Measurements from ENCODE around the gene ZNF234. TPM values are rescaled to one million over a fixed set of nuclear protein-coding genes. Genes with fewer than 3 reads are reported as not detected.

The ZNF234 gene
- total RNA-seq (1 to 10 TPM; 9.4 to 9.5 TPM), polyA plus RNA-seq (5.2 TPM)

- ChIA-PET POLR2A (interaction anchor here (0.6 kb wide), 1 partner anchor 9 kb away, joined by 3 read pairs; no protein-coding TSS in a partner anchor), CTCF (no interaction called here)
- H3K4me3 ChIP-seq (ENCODE audit: low read length) = peak within 1 kb of the TSS; percentile 74
- DNase-seq = peak; percentile 46 to 77 (median 65)
- H3K36me3 ChIP-seq (ENCODE audit: insufficient read depth, low read length) = peaks cover 11% of the 10 kb centered on the region
- no peaks in the 10 kb centered on the region for H3K9me3 ChIP-seq (ENCODE audit: low read length)
- H3K4me1 ChIP-seq (ENCODE audit: insufficient read depth, low read length) = peaks cover 16% of the 10 kb centered on the region
- Mint-ChIP-seq H3K9me3 (peaks cover 0 to 9% (median 2%) of the 10 kb centered on the region in 5 donors), H3K27me3 (peaks cover 0 to 2% of the 10 kb centered on the region in 2 donors), H3K27ac (peak within 1 kb of the TSS; percentile 40 to 99 (median 86)), H3K4me3 (peak within 1 kb of the TSS; percentile 94 to 97 (median 95)), H3K4me1 (peaks cover 21 to 36% (median 30%) of the 10 kb centered on the region in 3 donors), H3K36me3 (peaks cover 23 to 44% (median 37%) of the 10 kb centered on the region in 3 donors)
- H3K27ac ChIP-seq (ENCODE audit: low read depth, low read length) = peak within 1 kb of the TSS; percentile 5
- no peaks in the 10 kb centered on the region for H3K27me3 ChIP-seq (ENCODE audit: insufficient read depth, low read length, poor library complexity, severe bottlenecking)
Observed at GRCh38 chr19:44141191-44142058, at the start of gene ZNF234. ZNF234 (plus strand) TSS chr19:44141554; CDS start chr19:44144633, 3,079 bp downstream.

GRCh38 chr19:44092108-44092507 is 49.2 kb upstream of the ZNF234 start:
- peak overlapping the region in 1 of 8 donors; percentile 42 for H3K27ac Mint-ChIP-seq
- peaks cover under 1% of the 10 kb centered on the region for H3K36me3 ChIP-seq (ENCODE audit: insufficient read depth, low read length)
- no peak overlapping the region for H3K27ac ChIP-seq (ENCODE audit: low read depth, low read length)
- no peak overlapping the region for H3K4me3 Mint-ChIP-seq
- H3K27me3 Mint-ChIP-seq = no peaks in the 10 kb centered on the region
- no peaks in the 10 kb centered on the region for H3K27me3 ChIP-seq (ENCODE audit: insufficient read depth, low read length, poor library complexity, severe bottlenecking)
- peaks cover 5 to 25% (median 7%) of the 10 kb centered on the region in 3 donors for H3K36me3 Mint-ChIP-seq
- H3K4me1 ChIP-seq (ENCODE audit: insufficient read depth, low read length) = peaks cover 19% of the 10 kb centered on the region
- H3K4me1 Mint-ChIP-seq = peaks cover 14 to 26% (median 21%) of the 10 kb centered on the region in 3 donors
- H3K9me3 Mint-ChIP-seq = no peaks in the 10 kb centered on the region
- CTCF ChIA-PET = no interaction called here
- DNase-seq = no peak
- POLR2A ChIA-PET = no interaction called here
- no peak overlapping the region for H3K4me3 ChIP-seq (ENCODE audit: low read length)
- no peaks in the 10 kb centered on the region for H3K9me3 ChIP-seq (ENCODE audit: low read length)

GRCh38 chr19:44093931-44094765 is 47.2 kb upstream of the ZNF234 start, which contains the start of gene ZNF224:
ZNF224 (plus strand) TSS chr19:44094361; CDS start chr19:44097874, 3,513 bp downstream.
- H3K36me3 ChIP-seq (ENCODE audit: insufficient read depth, low read length) = peaks cover 12% of the 10 kb centered on the region
- Mint-ChIP-seq H3K9me3 (no peaks in the 10 kb centered on the region), H3K27me3 (no peaks in the 10 kb centered on the region), H3K27ac (peak within 1 kb of the TSS; percentile 24 to 99 (median 92)), H3K4me1 (peaks cover 22 to 40% (median 36%) of the 10 kb centered on the region in 3 donors), H3K4me3 (peak within 1 kb of the TSS; percentile 83 to 99 (median 98)), H3K36me3 (peaks cover 10 to 39% (median 15%) of the 10 kb centered on the region in 3 donors)
- ChIA-PET CTCF (interaction anchor here (1.4 to 2.1 kb wide), 5 partner anchors 11 to 211 kb away, joined by 4 to 7 read pairs (median 5); partner anchors contain the start of genes ZNF235 and ZNF45), POLR2A (interaction anchor here (0.6 kb wide), 2 partner anchors 24 to 118 kb away, joined by 3 read pairs; partner anchors contain the start of gene ZNF227)
- H3K27ac ChIP-seq (ENCODE audit: low read depth, low read length) = peak within 1 kb of the TSS; percentile 87
- DNase-seq = peak; percentile 71 to 86 (median 75)
- peaks cover 19% of the 10 kb centered on the region for H3K4me1 ChIP-seq (ENCODE audit: insufficient read depth, low read length)
- peak within 1 kb of the TSS; percentile 82 for H3K4me3 ChIP-seq (ENCODE audit: low read length)
- H3K27me3 ChIP-seq (ENCODE audit: insufficient read depth, low read length, poor library complexity, severe bottlenecking) = no peaks in the 10 kb centered on the region
- no peaks in the 10 kb centered on the region for H3K9me3 ChIP-seq (ENCODE audit: low read length)

GRCh38 chr19:44107751-44108150 is 33.6 kb upstream of the ZNF234 start:
- peaks cover 9% of the 10 kb centered on the region for H3K4me1 ChIP-seq (ENCODE audit: insufficient read depth, low read length)
- peaks cover 31% of the 10 kb centered on the region for H3K36me3 ChIP-seq (ENCODE audit: insufficient read depth, low read length)
- no peaks in the 10 kb centered on the region for H3K27me3 ChIP-seq (ENCODE audit: insufficient read depth, low read length, poor library complexity, severe bottlenecking)
- H3K9me3 Mint-ChIP-seq = peaks cover 40 to 80% (median 70%) of the 10 kb centered on the region in 5 donors
- no peaks in the 10 kb centered on the region for H3K27me3 Mint-ChIP-seq
- DNase-seq = no peak
- H3K9me3 ChIP-seq (ENCODE audit: low read length) = peaks cover 44% of the 10 kb centered on the region
- ChIA-PET POLR2A (no interaction called here), CTCF (no interaction called here)
- no peak overlapping the region for H3K27ac Mint-ChIP-seq
- no peak overlapping the region for H3K4me3 ChIP-seq (ENCODE audit: low read length)
- H3K27ac ChIP-seq (ENCODE audit: low read depth, low read length) = no peak overlapping the region
- no peak overlapping the region for H3K4me3 Mint-ChIP-seq
- peaks cover 31 to 64% (median 54%) of the 10 kb centered on the region in 3 donors for H3K36me3 Mint-ChIP-seq
- H3K4me1 Mint-ChIP-seq = peaks cover 11 to 12% (median 11%) of the 10 kb centered on the region in 3 donors

GRCh38 chr19:44109458-44109857 is 31.9 kb upstream of the ZNF234 start:
- peak overlapping the region in 1 of 7 donors; percentile 36 for H3K4me3 Mint-ChIP-seq
- peaks cover 39 to 68% (median 62%) of the 10 kb centered on the region in 5 donors for H3K9me3 Mint-ChIP-seq
- no peak overlapping the region for H3K27ac Mint-ChIP-seq
- Histone ChIP-seq H3K4me1 (ENCODE audit: insufficient read depth, low read length) (peaks cover 9% of the 10 kb centered on the region), H3K27me3 (ENCODE audit: insufficient read depth, low read length, poor library complexity, severe bottlenecking) (no peaks in the 10 kb centered on the region), H3K27ac (ENCODE audit: low read depth, low read length) (no peak overlapping the region), H3K9me3 (ENCODE audit: low read length) (peaks cover 44% of the 10 kb centered on the region), H3K4me3 (ENCODE audit: low read length) (peak overlapping the region; percentile 9), H3K36me3 (ENCODE audit: insufficient read depth, low read length) (peaks cover 15% of the 10 kb centered on the region)
- H3K4me1 Mint-ChIP-seq = peaks cover 22 to 25% (median 24%) of the 10 kb centered on the region in 3 donors
- H3K36me3 Mint-ChIP-seq = peaks cover 20 to 49% (median 47%) of the 10 kb centered on the region in 3 donors
- H3K27me3 Mint-ChIP-seq = no peaks in the 10 kb centered on the region
- no peak for DNase-seq
- ChIA-PET POLR2A (no interaction called here), CTCF (no interaction called here)

GRCh38 chr19:44111910-44112463 is 29.4 kb upstream of the ZNF234 start:
- H3K9me3 Mint-ChIP-seq = peaks cover 29 to 47% (median 41%) of the 10 kb centered on the region in 5 donors
- H3K27ac Mint-ChIP-seq = peak overlapping the region in 1 of 8 donors; percentile 27
- ChIA-PET POLR2A (no interaction called here), CTCF (no interaction called here)
- no peak overlapping the region for H3K27ac ChIP-seq (ENCODE audit: low read depth, low read length)
- peaks cover 31% of the 10 kb centered on the region for H3K9me3 ChIP-seq (ENCODE audit: low read length)
- no peaks in the 10 kb centered on the region for H3K27me3 ChIP-seq (ENCODE audit: insufficient read depth, low read length, poor library complexity, severe bottlenecking)
- peaks cover 9% of the 10 kb centered on the region for H3K4me1 ChIP-seq (ENCODE audit: insufficient read depth, low read length)
- H3K4me1 Mint-ChIP-seq = peaks cover 31 to 41% (median 35%) of the 10 kb centered on the region in 3 donors
- H3K27me3 Mint-ChIP-seq = no peaks in the 10 kb centered on the region
- H3K4me3 Mint-ChIP-seq = peak overlapping the region; percentile 50 to 96 (median 77)
- no peak overlapping the region for H3K4me3 ChIP-seq (ENCODE audit: low read length)
- peaks cover 5 to 40% (median 26%) of the 10 kb centered on the region in 3 donors for H3K36me3 Mint-ChIP-seq
- H3K36me3 ChIP-seq (ENCODE audit: insufficient read depth, low read length) = peaks cover 5% of the 10 kb centered on the region
- no peak for DNase-seq

GRCh38 chr19:44112802-44113137 is 28.6 kb upstream of the ZNF234 start:
- Mint-ChIP-seq H3K27me3 (no peaks in the 10 kb centered on the region), H3K4me3 (peak overlapping the region; percentile 93 to 100 (median 99)), H3K9me3 (peaks cover 21 to 39% (median 33%) of the 10 kb centered on the region in 5 donors), H3K27ac (peak overlapping the region; percentile 49 to 98 (median 94)), H3K4me1 (peaks cover 31 to 41% (median 35%) of the 10 kb centered on the region in 3 donors), H3K36me3 (peaks cover 9 to 39% (median 23%) of the 10 kb centered on the region in 3 donors)
- no peak for DNase-seq
- no peaks in the 10 kb centered on the region for H3K36me3 ChIP-seq (ENCODE audit: insufficient read depth, low read length)
- H3K27me3 ChIP-seq (ENCODE audit: insufficient read depth, low read length, poor library complexity, severe bottlenecking) = no peaks in the 10 kb centered on the region
- peaks cover 23% of the 10 kb centered on the region for H3K9me3 ChIP-seq (ENCODE audit: low read length)
- ChIA-PET CTCF (no interaction called here), POLR2A (no interaction called here)
- peak overlapping the region; percentile 64 for H3K27ac ChIP-seq (ENCODE audit: low read depth, low read length)
- peaks cover 9% of the 10 kb centered on the region for H3K4me1 ChIP-seq (ENCODE audit: insufficient read depth, low read length)
- H3K4me3 ChIP-seq (ENCODE audit: low read length) = peak overlapping the region; percentile 81

Data from CD8-positive, alpha-beta memory T cell (primary cell).